GM19455 (cell line): Measurements from ENCODE around the gene KRTAP10-5.
"Not testable (repeated sequence)": the region's sequence is repeated elsewhere in the genome, so short reads cannot be mapped to it uniquely, and the experiment has no call there.

Experiments used
- ATAC-seq: cut with Tn5 transposase; IDR thresholded peaks from one replicate; pipeline ENCODE4 v1.9.1; 2021; ENCODE audit not compliant: unreplicated experiment

KRTAP10-5 gene

DNA sequence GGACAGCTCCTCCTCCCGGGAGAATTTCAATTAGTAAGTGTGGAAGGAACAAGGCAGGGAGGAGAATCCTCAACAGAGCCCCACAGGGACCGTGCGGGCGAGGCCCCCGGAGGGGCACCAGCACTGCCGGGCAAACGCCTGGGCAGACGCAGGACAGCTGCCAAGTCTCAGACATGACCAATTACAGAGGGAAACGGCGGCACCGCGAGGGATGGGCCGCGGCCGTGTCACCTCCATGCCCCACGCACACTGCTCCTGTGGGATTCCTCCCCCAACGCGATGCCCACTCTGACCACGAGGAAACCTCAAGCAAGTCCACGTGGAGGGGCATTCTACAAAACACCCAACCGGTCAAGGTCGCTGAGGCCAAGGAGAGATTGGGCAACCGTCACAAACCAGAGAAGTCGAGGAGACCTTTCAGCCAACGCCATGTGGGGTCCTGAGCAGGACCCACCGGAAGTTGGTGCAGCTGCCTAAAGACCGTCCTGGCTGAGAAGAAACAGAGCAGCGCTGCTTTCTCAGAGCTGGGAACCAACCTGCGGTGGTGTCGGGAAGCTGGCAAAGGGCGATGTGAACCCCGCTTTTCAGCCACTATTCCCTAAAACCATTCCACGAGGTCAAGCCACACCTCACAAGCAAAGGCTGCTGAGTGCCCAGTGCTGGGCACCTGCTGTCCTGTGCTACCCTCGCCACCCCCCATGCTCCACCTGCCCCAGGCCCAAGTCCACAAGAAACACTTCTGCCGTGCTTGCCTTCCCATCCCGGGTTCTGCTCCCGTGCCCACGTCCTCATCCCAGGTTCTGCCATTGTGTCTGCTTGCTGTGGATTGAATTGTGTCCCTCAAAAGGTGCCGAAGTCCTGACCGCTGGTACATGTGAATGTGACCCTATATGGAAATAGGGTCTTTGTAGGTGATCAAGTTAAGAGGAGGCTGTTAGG is 8.3 kb downstream of the KRTAP10-5 start:
- no peak for ATAC-seq

GRCh38 chr21:44571296-44571695 is 9.1 kb downstream of the KRTAP10-5 start:
- ATAC-seq, result no peak

GRCh38 chr21:44569861-44570517 is 10.4 kb downstream of the KRTAP10-5 start:
- ATAC-seq, result no peak

DNA sequence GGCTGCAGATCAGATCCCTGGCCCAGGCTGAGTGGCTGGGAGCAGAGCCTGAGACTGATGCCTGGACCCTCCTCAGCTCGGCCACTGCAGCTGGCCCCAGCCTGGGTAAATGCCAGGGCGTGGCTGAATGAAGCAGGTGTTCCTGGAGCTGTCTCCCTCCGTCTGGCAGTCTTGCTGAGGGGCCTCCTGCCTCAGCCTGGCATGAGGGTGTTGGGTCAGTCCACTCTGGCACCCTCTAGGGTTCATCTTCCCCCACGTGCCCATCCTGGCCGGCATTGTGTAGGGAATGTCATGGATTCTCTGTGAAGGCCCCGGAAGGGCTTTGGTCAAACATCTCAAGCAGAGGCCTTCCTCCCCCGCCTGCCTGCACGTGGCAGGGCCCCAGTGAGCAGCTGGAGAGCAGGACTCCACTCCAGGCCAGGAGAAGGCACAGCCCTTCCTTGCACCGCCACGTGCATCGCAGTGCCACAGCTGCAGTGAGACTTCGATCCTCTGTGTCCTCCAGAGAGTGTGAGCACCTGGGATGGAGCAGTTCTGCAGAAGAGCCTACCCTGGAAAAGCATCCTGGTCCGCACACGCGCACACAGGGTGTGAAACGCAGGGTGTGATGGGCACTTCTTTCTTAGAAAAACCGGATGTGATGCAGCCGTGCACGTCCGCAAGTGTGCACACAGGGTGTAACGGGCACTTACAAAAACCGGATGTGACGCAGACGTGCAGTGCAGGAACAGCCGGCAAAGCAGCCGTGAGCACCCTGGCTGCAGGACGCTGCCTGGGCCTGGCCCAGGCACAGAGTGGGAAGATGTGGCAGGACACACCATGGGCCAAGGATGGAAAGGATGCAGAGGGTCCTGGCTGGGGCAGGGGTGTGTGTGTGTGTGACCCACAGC is 11.5 kb downstream of the KRTAP10-5 start:
- ATAC-seq, result no peak

- ATAC-seq, result no peak
These were observed 12.1 kb downstream of the KRTAP10-5 start for GRCh38 chr21:44568261-44568660.

GRCh38 chr21:44567481-44568171 is 12.8 kb downstream of the KRTAP10-5 start:
- ATAC-seq, result no peak

DNA sequence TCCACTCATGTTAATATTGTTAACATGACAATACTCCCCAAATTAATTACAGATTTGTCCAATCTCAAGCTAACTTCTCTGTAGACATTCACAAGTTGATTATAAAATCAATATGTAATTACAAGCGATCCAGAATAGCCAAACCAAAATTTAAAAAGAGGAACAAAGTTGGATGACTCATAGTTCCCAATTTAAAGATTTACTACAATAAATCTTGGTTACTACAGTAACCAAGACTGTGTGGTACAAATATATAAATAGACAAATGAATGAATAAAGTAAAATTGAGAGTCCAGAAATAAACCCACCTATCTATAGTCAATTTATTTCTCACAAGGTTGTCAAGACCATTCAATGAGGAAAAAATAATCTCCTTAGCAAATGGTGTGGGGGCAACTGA is 14.0 kb downstream of the KRTAP10-5 start:
- no peak for ATAC-seq

DNA sequence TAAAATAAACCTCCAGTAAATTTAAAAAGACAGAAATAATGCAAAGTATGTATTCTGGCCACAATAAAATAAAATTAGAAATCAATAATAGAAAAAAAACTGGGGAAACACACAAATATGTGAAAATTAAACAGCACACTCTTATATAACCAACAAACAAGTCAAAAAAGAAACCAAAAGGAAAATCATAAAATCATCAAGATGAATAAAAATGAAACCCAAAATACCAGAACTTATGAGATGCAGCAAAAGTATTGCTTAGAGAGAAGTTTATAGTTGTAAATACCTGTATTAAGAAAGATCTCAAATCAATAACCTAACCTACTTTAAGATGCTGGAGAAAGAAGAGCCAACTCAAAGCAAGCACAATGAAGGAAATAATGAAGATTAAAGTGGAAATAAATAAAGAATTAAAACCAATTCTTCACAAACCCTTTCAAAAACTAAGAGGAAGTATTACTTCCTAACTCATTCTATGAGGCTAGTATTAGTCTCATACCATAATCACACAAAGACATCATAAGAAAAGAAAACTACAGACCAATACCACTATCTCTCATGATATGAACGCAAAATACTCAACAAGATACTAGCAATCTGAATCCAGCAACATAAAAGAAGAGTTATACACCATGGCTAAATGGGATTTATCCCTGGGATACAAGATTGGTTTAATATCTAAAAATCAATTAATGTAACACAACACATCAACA is 15.4 kb downstream of the KRTAP10-5 start:
- no peak for ATAC-seq

GRCh38 chr21:44564099-44564498 is 16.3 kb downstream of the KRTAP10-5 start:
- ATAC-seq, result no peak

GRCh38 chr21:44558695-44559094 is 21.7 kb downstream of the KRTAP10-5 start, which contains the start of gene KRTAP10-3:
Gene KRTAP10-3 (minus strand): TSS chr21:44558795. CDS start chr21:44558715, 80 bp downstream.
- no peak for ATAC-seq

GRCh38 chr21:44558329-44558675 is 22.1 kb downstream of the KRTAP10-5 start:
- not testable (repeated sequence) for ATAC-seq

GRCh38 chr21:44557491-44558328 is 22.7 kb downstream of the KRTAP10-5 start:
- no peak for ATAC-seq

- ATAC-seq, result no peak
These were observed 23.5 kb downstream of the KRTAP10-5 start for GRCh38 chr21:44556879-44557278.

- no peak for ATAC-seq
These were observed 25.1 kb downstream of the KRTAP10-5 start for GRCh38 chr21:44555200-44555875.

DNA sequence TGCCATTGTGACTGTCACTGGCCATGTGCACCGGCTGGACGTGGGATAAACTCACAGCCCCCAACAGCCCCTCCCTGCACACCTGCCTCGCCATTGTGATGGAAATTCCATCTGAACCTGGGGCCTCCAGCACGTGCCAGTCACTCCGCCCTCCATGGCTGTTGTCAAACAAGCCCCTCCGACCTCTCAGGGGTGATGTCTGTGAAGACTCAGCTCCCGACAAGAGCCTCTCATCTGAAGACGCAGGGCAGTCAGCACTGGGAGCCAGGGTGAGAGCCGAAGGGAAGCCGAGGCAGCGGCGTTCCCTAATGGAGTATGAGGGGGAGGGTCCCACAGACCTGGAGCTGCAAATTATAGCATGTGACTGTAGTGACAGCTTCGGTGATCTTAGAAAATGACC is 27.7 kb downstream of the KRTAP10-5 start:
- ATAC-seq, result no peak

DNA sequence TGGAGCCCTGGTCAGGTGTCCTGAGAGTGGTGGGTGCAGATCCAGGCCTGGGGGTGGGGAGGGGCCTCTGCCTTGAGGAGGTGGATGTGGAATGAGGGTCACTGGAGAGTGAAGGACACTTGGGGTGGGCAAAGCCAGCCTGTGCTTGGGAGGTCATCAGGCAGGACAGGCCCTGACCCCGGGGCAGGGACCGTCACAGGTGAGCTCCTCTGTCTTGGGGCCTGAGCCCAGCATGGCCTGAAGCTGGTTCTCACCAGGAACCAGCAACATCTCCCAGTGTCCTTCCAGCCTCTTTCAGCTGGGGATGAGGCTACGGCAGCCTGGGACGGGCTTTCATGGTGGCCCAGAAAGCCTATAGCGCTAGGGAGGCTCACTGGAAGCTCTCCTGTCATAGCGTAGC is 28.3 kb downstream of the KRTAP10-5 start:
- ATAC-seq, result no peak

DNA sequence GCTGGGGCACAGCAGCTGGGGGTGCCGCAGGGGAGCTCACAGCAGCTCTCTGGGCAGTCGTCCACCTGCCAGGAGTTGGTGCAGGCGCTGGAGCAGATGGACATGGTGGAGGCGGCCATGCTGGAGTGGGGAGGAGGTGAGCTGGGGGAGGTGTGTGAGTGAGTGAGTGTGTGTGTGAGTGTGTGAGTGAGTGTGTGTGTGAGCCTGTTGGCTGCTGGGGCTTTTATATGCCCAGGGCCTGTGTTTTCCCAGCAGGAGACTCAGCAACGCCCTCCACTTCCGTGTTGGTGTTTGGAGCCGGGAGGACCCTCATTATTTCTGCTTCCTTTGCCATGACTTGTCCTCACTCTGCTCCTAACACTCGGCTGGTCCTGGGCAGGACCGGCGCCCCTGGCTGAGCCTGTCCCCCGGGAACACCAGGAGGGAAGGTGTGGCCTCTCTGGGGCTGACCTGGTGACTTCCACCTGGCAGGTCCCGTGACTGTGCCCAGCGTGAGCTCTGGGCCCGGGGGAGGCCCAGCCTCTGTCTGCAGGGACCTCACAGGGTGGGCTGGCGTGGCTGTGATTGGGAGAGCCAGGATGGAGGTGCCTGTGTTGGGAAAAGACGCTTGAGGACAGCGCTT is 29.0 kb downstream of the KRTAP10-5 start, which contains the start of gene KRTAP10-2:
Gene KRTAP10-2 (minus strand): TSS at position 166 of the 622 bp plus-strand sequence. CDS start 47 bp downstream, at position 119.
- no peak for ATAC-seq

DNA sequence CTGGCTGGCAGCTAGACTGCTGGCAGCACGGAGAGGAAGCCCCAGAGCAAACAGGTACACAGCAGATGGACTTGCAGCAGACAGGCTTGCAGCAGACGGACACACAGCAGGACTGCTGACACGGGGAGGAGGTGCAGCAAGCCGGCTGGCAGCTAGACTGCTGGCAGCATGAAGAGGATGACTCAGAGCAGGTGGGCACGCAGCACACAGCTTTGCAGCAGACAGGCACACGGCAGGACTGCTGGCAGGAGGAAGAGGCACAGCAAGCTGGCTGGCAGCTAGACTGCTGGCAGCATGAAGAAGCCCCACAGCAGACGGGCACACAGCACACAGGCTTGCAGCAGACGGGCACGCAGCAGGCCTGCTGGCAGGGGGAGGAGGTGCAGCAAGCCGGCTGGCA is 29.6 kb downstream of the KRTAP10-5 start:
- no peak for ATAC-seq
